Measurements from ENCODE around the gene MRPS11.
"Not testable (repeated sequence)": the region's sequence is repeated elsewhere in the genome, so short reads cannot be mapped to it uniquely, and the experiment has no call there.

The MRPS11 gene

DNA sequence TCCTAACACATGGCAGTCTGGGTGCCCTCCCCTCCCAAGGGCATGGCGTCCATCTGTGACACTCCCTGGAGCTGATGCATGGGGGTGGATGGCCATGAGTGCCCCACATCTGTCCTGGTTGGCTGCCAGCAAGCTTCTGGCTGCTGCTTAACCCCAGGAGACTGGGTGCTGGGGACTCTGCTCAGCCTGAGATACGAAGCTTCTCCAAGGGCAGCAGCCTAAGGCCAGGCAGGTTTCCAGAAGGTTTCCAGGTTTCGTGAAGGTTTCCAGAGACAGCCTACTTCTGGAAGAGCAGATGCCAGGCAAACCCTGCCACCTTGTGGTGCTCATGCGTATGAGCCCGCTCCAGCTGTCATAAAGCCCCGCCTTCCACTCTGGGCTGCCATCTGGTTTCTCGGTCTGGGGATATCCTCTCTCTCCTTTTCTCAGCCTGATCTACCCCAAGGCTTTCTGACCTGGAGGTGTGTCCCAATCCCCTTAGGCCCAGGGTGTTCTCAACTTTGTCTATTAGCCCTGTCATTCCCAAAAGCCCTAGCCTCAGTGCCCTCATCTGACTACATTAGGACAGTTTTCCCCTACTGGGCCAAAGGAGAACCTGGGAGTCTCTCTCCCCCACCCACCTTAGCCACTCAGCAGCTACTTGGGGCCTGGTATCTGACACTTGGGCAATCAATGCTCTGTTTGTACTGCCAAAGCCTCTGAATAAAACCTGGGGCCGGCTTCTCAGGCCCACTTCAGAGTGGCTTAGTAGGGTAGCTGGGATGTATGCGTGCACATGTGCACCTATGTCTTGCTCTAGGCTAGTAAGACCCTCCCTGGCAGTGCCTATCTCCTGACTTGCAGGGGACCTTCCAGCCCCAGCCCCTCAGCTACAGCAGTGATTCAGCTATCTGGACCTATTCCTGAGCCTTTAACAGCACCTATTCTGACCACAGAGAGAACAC lies 12.4 kb upstream of the MRPS11 start:
- DNase-seq, result peak; percentile 71

DNA sequence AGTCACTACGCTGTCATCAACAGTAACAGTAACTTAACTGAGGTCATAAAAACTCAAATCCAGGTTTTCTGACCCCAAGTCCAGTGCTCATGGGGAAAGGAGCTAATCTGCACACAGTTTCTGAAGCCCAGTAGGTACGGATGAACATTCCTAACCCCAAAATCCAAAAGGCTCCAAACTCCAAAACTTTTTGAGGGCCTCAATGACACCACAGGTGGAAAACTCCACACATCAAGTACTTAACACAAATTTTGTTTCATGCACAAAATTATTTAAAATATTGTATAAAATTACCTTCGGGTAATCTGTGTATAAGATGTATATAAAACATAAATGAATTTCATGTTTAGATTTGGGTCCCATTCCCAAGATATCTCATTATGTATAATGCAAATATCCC lies 10.8 kb upstream of the MRPS11 start:
- no peak for DNase-seq

DNA sequence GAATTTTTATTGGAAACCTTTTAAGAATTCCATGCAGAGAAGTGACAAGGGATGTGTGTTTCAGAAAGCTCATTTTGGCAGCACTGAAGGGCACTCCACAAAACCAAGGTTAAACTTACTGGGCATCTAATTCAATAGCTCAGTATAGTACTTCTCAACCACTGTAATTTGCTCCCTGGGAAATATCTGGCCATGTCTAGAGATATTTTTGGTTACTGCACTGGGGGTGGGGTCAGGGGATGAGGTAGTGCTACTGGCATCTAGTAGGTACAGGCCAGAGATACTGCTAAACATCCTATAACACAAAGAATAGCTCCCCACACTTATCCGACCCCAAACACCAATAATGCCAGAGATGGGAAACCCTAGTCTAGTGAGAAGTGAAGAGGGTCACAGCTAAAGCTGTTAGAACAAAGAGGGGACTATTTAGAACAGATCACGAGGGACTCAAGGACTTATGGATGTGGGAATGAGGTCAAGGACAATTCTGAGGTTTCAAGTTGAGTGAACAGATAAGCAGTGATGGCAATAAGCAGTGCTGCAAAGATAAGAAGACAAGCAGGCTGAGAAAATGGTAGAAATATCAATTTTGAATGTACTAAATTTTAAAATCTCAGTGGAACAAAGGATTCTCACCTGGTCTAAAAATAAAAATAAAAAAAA lies 3.5 kb upstream of the MRPS11 start:
- no peak for DNase-seq

DNA sequence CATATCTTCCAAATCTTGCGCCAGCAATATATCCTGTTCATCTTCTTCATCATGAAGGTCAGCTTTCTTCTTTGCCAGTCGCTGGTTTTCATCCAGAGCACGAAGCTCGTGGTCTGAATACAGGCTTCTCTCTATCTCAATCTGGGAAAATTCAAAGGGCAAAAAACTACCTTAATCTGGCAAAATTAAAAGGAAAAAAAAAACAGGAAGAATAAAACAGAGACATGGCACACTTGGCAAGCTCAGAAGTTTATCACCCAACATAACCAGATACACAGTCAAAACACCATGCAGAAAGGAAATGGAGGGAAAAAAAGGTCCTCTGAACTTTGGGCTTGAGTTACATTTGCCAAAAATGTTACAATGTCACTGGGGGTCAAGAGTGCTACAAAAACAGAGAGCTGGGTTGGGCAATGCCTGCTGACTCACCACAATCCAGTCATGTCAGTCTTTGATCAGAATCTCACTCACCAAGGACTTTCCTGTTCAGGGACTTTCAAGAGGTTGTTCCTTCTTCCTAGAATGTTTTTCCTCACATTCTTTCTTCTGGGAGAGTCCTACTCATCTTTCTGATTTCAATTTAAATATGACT lies 1.8 kb upstream of the MRPS11 start:
- DNase-seq, result peak; percentile 18

DNA sequence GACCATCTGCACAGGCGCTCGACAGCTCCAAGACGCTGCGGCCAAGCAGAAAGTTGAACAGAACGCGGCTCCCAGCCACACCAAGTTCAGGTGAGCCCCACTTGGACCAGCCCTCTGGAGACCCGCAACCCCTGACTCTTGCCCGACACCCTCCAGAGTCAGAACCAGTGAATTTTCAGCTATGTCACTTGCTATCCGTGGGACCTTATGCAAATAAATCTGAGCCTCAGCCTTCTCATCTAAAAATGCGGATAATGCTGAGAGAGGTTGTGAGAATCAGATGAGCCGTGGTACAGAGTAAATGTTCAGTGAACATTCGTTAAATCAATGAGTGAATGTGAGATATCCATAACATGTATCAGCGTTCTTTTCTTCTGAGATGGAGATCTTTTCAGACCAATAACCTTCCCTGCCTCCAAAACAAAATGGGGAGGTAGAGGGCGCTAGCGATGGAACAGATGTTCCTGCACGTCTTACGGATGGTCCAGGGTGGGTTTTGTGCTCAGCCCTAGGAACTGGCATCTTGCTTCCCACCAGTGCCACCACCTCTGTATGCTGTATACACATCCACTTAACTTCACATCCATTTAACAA lies 524 bp downstream of the MRPS11 start:
- peak; percentile 16 for DNase-seq

DNA sequence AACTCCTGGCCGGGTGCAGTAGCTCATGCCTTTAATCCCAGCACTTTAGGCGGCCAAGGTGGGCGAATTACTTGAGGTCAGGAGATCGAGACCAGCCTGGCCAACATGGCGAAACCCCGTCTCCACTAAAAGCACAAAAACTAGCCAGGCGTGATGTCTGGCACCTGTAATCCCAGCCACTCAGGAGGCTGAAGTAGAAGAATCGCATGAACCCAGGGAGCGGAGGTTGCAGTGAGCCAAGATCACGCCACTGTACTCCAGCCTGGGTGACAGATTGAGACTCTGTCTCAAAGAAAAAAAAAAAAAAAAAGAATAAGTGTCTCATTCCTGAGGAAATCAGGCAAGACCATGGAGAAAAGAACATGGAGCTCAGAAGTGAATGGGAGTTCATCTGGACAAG lies 1.2 kb downstream of the MRPS11 start:
- not testable (repeated sequence) for DNase-seq

DNA sequence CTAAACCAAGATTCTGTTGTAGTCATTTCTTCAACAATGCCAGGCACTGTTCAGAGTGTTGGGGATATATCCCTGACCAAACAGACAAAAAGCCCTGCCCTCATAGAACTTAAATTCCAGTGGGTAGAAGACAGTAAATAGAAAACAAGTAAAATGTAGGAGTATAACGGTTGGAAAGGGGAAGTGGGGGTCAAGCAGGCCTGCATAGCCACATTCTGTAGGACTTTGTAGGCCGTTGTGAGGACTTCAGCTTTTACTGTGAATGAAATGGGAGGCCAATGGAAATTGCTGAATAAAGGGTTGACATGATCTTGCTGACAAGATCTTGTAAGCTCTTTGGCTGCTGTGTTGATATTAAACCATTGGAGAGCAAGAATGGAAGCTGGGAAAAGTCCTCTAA lies 1.8 kb downstream of the MRPS11 start:
- no peak for DNase-seq

DNA sequence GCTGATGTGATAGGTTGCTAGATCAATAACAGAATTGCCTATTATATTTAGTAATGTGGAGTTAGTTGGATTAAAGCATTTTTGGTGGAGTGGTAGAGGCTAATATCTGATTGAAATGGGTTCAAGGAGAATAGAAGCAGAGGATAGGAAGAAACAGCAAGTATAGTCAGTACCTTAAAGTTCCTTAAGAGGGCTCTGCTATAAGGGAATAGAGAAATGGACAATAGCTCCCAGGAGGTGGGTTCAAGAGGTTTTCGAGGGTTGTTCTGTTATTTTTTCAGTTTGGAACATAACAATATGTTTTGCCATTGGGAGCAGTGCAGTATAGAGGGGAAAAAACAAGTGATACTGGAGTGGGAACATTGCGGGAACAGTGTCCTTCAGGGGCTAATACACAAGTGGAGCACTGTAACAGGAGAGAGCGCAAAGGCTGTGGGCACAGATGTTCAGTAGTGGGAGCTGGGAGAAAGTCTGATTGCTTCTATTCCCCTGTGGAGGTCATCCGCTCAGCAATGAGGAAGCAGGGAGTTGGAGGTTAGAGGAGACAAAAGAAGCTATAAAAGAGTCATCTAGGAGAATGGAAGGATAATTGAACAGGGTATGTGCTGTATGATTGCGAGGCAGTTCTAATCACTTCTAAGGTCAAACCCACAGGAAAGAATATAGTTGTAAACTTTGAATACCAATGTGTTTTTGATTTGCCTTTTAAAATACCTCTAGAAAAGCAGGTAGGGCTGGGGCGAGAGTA lies 3.3 kb downstream of the MRPS11 start:
- DNase-seq, result no peak

DNA sequence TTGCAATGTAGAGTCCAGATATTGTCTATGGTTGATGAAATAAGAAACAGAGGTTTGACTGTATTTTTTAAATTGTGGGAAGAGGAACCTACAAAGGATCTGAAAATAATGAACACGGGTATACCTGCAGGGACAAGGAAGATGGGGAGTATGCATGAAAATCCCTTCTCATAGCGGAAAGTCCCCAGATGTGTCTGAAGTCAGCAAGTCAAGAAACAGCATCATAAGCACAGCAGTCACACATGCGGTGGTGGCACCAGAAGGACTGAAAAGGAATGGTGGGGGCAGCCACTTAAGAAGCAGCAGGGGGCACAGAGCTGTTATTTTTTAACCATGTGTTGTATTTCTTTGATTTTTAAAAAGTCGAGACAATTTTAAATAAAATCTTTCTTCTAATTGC lies 4.7 kb downstream of the MRPS11 start:
- no peak for DNase-seq

DNA sequence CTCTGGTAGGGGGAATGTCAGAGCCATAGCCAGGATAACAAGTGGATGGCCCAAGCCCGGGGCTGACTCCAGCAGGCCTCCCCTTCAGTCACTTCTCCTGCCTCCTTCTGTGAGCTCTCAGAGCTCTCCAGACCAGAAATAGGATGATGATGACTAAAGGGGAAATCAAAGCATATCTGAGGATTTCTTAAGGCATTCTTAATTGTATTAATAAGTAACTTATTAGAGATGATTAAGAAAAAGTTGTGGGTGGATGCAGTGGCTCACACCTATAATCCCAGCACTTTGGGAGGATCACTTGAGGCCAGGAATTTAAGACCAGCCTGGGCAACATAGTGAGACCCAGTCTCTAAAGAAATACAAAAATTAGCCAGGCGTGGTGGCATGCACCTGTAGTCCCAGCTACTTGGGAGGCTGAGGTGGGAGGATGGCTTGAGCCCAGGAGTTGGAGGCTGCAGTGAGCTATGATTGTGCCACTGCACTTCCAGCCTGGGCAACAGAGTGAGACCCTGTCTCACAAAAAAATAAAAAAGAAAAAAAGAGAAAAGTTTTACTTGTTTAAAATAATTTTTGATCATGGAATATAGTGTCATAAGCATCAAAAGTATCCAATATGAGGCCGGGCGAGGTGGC lies 6.3 kb downstream of the MRPS11 start:
- not testable (repeated sequence) for DNase-seq

DNA sequence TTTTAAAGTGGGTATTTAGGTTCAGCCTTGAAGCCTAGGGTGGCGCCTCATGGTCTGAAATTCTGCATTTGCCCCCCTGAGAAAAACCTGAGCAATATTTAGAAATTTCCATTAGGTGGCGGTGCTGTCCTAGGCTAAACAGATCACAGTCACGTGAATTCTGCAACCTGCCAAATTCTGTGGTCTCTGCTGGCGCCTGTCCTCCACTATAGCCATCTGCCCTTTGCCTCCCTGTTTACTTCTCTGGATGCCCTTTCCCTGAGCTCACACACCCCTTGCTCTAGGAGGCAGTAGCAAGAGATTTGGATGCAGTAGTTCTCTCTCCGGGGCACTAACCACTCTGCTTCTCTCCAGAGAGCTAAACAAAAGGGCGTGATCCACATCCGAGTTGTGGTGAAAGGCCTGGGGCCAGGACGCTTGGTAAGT lies 9.1 kb downstream of the MRPS11 start:
- DNase-seq, result peak; percentile 40

DNA sequence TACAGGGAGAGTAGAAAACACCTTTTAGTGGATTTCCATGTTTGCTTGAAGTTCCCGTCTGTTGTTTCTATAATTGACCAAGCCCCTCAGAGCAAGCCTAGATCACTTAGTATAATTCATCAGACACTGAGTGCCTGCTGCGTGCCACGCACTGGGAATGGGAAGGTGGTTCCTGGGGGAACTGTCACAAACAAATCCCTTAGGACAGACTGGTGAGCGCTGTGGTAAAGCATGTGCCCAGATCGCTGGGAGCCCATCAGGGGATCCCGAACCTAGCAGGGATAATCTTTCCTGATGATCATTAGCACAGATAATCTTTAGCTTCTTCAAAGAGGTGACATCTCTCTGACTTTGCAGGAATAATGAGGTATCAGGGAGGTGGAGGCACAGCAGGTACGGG lies 9.6 kb downstream of the MRPS11 start:
- no peak for DNase-seq

DNA sequence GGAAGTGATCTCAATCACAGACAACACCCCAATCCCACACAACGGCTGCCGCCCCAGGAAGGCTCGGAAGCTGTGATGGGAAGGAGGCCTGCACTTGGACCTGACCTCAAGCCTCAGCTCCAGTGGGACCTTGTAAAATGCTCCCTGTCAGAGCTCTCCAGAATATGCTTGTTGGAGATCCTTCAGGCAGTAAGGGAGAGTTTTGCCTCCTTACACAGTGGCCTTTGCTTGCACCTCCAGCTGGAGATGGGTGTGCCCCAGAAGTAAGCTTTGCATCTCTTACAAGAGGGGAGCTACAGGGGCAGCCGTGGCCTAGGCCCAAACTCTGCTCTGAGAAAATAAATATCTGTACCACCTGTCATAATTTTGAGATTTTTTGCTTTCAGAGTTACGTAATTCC lies 10.4 kb downstream of the MRPS11 start:
- no peak for DNase-seq

DNA sequence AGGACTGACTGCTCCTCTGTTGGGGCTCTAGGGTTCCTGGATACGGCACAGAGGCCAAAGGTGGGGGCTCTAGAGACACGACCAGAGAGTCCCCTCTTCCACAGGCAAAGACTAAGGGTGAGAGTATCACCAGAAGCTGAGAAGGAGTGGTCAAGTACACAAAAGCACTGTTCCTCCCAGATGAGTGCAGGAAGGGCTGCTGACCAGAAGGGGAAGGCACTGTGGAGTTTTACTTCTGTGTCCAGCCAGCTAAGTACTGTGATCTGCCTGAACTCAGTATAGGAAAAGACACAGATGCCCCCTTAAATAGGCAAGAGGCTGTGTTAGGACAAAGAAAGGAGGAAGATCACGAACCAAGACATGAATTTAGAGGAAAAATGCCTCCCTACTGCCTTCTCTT lies 11.7 kb downstream of the MRPS11 start:
- DNase-seq, result no peak

DNA sequence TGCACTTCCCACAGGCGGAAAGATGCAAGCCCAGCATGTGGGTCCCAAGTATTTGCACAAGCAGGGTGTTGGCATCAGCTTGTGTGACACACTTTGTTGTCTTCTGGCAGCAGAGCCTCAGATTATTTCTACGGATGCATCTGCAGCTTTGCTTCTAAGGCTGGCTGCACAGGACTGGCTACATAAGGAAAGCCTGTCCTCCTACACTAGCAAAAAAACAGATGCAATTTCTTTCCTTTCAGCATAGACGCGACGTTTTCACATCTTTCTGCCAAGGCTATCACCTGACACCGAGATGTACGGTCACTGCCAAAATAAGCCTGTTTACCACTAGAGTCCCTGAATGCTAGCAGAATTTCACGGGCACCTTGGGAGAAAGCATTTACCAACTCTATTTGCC lies 13.5 kb downstream of the MRPS11 start:
- DNase-seq, result no peak

DNA sequence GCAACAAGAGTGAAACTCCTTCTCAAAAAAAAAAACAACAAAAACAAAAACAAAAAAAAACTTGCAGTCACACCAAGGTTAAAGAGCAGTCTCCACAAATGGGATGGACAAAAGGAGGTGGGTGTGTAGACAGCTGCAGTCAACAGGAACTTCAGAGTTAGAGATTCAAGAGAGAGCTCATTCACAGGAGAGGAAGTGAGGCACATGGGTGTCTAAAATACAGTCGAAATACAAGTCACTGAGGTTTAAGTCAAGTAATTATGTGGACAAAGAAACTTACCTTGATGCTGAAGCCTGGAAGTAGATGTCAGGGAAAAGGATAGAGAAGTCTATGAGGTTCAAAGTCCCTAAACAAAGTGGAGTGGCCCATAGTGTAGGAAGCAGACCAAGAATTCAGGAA lies 14.8 kb downstream of the MRPS11 start:
- DNase-seq, result no peak

DNA sequence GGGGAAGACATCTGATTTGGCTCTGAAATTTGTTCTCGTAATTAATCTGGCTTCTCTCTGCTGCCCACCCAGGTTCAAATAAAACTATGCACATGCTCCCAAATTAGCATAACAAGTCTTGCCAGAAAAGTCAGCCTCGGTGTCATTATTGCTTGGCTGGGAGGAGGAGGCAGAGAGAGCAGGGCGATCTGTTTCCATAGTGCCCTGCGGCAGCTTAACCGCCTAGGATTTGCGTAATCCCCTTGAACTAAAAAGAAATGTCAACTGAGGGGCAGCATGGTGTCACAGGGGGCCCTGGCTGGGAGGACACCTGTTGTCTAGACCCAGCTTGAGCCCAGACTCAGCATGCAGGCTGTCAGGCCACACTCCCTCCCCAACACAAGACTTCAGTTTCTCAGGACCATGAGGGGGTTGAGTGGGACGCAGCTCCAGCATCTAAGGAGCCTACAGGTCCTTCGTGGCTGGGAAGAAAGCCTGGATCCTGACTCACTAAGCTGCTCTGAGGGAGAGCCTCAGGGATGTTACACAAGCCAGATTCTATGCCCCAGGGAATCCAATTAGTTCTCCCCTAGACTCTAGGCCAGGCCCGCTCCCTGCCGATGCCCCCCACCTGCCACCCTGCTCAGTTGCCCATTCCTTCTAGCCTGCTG lies 17.3 kb downstream of the MRPS11 start:
- peak; percentile 37 for DNase-seq

DNA sequence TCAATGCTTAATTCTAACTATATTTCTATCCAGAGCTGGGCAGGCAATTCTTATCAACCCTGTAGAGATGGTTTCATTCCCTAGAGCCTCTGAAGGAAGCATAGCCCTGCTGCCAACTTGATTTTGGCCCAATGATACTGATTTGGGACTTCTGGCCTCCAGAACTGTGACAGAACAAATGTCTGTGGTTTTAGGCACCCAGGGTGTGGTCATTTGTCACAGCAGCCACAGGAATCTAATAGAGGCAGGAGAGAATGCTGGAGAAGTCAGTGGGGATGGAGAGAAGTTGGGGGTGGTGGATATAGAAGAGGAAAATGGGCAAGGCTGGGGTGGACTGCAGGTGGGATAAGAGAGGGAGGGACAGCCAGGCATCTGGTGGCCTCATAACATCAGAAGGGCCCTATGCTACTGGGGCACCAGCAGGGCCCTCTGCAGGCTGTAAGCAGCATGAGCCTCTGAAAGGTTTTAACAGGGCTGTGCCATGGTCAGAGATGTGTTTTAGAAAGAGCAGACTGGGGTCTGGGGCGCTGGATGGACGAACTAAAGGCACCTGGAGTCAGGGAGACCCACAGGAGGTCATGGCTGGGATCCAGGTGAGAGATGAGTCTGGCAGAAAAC lies 19.8 kb downstream of the MRPS11 start:
- DNase-seq, result peak; percentile 32

DNA sequence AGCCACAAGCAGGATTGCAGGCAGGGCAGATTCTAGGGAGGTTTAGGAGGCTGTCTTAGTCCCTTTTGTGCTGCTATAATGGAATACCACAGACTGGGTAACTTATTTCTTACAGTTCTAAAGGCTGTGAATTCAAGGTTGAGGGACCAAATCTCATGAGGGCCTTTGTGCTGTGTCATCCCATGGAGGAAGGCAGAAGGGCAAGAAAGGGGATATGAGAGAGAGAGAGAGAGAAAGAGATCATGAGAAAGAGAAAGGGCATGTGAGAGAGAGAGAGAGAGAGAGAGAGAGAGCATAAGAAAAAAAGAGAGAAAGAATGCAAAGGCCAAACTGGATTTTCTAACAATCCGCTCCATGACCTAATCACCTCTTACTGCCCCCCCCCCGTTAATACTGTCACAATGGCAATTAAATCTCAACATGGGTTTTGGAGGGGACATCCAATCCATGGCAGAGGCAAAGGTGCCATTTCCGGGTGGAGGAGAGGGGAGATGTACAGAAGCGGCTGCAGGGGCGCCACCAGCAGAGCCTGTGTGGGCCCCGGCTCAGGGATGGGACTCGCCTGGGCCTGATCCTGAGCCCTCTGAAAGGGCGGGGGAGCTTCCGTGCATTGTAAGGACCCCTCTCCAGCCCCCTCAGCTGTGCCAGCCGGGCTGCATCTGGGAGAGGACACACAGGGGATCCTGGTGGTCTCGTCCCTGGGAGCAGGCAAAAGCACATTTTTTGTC lies 20.5 kb downstream of the MRPS11 start:
- peak; percentile 9 for DNase-seq

DNA sequence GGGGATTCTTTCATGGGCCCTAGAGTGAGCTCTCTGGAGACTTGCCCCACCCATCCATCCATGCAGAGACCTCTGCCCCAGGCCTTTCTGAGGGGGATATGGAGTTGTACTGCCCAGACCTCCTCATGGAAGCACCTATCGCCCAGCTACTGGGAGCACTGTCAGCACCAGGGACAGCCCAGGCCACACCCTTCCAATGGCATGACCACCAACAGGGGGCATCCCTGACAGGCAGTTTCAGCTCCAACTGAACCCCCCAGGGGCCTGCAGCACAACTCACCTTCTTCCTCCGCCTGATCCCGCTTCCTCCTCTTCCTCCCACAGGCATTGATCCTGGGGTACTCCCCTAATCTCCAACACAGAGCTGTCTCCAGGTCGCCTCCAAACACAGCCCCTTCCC lies 21.8 kb downstream of the MRPS11 start:
- DNase-seq, result no peak
